HG03045 (cell line): Measurements from ENCODE around the gene LRIG1.

Experiments
- ATAC-seq: cut with Tn5 transposase; IDR thresholded peaks from one replicate; pipeline ENCODE4 v1.9.1; 2021; ENCODE audit warnings: mild to moderate bottlenecking, moderate library complexity; ENCODE audit not compliant: unreplicated experiment

Gene LRIG1

DNA sequence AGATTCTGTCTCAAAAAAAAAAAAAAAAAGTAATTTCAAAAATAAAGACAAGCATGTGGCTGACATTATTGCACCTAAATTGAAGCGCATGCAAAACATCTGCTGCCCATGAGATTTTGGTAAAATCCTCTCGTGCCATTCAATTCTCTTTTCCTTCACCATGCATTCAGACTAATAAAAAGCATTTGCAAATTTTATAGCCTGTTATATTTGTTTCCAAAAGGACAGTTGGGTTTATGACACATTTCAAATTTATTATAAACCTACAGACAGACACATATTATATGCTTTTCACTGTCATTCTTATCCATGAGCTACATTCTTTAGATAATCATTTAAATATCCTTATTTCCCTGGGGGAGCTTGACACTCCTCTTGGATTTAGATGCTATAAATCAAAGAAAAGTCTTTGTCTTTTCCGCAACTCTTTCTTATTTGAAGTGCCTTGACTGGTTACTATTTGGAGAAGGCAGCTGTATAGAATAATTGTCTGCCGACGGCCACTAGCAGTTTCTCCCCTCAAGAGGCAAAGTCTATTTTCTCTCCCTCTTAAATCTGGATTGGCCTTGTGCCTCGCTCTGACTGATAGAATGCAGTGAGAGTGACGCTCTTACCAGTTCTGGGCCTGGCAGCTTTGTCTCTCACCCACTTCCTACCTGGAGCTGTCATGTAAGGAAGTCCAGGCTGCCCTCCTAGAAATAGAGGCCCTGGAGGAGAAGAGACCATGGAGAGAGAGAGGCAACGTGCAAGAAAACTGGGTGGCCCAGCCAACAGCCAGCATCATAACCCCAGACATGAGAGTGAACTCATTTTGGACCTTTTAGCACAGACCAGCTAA, 6.8 kb upstream of the LRIG1 start:
- no peak for ATAC-seq

DNA sequence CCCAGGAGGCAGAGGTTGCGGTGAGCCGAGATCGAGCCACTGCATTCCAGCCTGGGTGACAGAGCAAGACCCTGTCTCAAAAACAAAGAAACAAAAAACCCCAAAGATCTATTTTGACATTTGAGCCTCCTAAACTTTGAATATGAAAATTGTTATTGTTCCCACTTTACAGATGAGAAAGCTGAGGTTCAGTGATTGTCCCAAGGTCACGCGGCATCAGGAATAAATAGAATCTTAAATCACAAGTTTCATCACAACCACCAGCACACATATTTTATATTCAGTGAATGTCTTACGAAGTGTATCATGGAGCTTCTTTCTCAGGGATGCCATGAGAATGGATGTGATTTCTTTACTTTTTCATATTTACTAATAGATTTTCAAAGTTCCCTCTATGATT, 5.3 kb upstream of the LRIG1 start:
- no peak for ATAC-seq

DNA sequence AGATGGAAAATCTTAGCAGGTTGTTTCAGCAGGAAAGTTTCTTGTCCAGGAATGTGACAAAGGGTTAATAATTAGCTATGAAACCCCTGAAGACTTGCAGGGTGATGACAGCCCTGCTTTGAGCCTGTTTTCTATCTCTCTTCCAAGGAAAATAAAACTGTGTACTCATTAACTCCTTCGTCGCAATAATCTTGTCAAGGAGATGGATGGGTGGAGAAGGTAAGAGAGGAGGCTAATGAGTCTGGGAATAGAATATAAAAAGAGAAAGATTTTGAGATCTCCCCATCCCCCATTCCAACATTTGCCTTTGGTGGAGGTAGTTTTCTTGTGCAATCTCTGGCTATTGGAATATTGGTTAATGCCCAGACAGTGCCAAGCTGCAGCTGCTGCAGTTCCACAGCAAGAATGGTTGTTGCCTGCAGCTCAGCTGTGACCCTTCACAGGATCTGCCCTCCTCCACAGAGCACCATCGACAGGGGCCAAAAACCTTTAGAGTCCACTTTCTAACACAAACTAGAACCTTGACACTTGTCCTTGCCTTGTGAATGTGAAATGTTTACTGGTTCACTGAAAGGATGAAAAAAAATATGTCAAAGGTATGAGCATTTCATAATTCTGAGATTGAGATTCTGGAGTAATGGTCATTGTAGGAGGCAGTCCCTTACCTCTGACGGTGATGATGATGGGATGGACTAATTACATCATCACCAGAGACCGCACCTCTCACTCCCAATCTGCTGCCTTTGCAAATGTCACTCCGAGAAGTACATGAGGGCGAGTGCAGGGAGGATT, 4.2 kb upstream of the LRIG1 start:
- no peak for ATAC-seq

- no peak for ATAC-seq
Measured at GRCh38 chr3:66502981-66503380, 2.2 kb upstream of the LRIG1 start.

- no peak for ATAC-seq
Measured at GRCh38 chr3:66502245-66502874, 1.5 kb upstream of the LRIG1 start.

DNA sequence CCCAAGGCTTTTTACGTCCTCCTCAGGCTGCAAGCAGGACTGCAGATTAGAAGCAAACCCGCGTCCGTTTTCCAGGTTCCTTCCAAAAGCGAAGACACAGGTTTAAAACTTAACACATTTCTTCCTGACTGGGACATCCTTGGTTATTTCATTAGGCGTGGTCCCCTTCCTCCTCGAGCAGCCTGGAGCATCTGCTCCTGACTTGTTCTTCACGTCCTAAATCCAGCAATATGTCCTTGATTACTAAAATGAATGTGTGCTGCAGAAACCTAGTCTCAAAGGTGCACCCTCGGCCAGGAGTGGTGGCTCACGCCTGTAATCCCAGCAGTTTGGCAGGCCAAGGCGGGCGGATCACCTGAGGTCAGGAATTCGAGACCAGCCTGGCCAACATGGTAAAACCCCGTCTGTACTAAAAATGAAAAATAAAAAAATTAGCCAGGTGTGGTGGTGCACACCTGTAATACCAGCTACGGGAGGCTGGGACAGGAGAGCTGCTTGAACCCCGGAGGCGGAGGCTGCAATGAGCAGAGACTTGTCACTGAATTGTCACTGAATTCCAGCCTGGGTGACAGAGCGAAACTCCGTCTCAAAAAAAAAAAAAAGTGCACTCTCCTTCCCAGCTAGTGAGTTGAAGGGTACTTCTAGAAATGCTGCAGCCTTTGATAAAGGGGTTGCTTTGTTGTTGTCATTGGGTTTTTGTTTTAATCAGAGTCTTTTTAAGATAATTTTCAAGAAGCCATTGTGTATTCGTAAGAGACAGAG, 842 bp upstream of the LRIG1 start:
- ATAC-seq: no peak

DNA sequence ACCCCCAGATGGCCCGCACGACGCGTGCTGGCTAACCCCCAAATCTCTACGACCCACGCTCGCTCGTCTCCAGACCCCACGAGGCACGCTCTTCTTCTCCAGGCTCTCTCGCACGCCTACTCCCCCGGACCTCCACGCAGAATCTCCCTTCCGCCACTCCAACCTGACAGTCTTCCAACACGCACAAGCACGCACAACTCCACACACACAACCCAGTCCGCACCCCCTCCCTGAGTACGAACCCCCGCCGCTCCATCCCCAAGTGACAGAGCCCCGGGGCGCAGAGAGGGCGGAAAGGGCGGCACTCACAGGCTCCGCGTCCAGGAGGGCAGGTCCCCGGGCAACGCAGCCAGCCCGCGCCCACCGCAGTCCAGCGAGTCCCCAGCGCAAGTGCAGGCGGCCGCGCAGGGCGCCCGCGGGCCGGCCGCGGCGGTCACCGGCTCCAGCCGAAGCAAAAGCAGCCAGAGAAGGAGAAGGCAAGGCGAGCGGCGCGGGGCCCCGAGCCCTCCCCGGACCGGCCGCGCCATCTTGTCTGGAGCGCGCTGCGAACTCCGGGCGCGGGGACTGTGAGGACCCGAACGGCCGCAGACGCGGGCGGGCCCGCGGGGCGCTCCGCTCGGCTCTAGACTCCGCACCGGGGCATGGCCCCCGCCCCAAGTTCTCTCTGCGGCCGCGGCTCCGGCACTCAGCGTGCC, 794 bp downstream of the LRIG1 start:
- ATAC-seq: peak; percentile 16

- no peak for ATAC-seq
Measured at GRCh38 chr3:66498687-66499621, 1.9 kb downstream of the LRIG1 start.

- ATAC-seq: no peak
Measured at GRCh38 chr3:66497985-66498671, 2.7 kb downstream of the LRIG1 start.

- ATAC-seq: no peak
Measured at GRCh38 chr3:66497288-66497984, 3.4 kb downstream of the LRIG1 start.

DNA sequence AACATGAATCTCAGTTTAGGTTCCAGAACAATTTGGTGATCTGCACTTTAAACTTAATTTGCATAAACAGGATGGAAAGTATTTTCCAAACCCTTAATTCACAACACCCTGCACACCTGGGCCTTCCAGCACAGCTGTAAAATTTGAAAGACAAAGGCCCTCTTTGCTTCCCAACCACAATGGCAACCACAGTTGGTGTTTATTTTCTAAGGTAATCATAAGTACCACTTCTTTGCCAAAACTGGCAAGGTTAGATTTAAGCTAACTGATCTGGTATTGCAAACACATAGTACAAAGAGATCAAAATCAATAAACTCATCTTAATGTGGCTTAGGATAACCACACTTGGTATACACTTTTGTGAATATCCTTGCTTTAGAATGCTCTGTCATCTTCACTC, 4.1 kb downstream of the LRIG1 start:
- no peak for ATAC-seq

- no peak for ATAC-seq
Measured at GRCh38 chr3:66496301-66496700, 4.5 kb downstream of the LRIG1 start.

DNA sequence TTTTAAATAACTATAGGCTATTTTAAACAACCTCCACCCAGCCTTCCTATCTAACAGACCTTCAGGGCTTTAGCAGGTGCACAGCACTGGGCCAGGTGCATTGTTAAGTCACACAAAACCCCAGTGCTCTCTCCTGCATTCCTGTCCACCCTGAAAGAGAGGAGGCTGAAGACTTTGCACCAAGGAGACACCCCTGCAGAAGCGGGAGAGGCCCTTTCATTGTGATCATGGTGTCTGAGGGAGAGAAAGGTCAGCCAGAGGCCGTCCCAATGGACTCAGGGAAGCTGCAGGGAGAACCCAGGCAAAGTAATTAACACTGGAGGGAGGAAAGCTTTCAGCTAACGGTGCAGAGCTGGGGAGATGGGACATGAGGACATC, 5.2 kb downstream of the LRIG1 start:
- ATAC-seq: no peak

DNA sequence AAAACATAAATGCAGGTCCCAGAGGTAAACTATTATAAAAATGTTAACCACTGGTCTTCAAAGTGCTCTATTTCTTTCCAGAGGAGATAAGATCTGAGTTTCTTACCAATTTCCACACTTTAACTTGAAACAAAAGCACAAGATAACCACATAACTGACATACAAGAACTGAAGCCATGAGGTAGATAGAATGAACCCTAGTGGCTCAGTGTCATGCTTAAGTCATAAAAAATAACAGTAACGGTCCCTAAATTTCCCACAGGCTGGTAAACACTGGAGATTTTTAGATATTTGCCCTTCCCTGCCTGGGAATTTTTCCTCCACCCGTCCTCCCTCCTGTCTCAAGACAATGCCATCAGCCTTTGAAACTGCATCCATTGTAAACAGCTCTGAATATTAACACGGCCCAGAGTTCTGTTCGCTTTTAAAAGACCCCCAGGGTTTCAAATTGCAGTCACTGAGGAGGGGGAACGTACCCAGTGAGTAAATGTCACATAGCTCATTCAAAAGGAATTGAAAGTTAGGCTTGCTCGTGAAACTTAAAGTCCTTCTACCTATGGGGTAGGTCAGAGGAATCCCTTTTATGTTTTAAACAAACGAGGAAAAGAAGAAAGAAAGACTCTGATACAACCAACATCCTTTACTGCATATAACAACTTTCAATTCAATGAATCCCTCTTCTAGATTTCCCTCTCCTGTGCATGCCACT, 5.7 kb downstream of the LRIG1 start:
- ATAC-seq: no peak

DNA sequence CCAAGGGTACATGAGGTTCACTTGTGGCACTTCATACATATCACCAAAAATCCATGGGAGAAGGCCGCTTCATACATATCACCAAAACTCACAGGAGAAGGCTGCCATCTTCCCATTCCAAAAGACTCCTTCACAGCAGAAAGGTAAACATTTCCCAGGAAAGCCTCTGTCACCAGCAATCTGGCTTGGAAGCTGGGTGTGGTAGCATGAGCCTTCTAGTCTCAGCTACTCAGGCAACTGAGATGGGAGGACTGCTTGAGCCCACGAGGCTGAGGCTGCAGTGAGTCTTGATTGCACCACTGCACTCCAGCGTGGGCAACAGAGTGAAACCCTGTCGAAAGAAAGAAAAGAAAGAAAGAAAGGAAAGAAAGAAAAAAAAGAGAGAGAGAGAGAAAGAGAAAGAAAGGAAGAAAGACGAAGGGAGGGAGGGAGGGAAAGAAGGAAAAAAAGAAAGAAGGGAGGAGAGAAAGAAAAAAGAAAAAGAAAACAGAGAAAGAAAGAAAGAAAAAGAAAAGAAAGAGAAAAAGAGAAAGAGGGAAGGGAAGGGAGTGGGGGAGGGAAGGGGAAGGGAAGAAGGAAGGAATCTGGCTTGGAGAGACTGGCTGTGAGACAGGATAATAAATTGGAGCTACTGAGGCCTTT, 7.2 kb downstream of the LRIG1 start:
- no peak for ATAC-seq

DNA sequence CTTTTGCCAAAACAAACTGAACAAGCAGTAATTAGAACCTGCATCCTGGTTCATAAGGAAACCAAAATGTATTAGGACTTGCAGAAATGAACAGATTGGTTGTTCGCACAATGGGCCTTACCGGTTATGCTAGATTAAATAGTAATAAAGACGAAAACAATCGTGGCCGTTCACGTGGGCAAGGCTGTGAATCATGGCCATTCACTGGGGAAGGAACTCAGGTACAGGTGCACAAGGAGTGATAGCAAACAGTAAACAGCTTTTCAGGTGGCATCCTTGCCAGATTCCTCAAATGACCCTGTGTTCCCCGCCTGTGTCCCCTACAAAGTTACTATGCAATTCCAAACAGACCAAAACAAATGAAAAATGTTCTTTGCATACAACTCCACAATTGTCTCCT, 8.2 kb downstream of the LRIG1 start:
- ATAC-seq: no peak

DNA sequence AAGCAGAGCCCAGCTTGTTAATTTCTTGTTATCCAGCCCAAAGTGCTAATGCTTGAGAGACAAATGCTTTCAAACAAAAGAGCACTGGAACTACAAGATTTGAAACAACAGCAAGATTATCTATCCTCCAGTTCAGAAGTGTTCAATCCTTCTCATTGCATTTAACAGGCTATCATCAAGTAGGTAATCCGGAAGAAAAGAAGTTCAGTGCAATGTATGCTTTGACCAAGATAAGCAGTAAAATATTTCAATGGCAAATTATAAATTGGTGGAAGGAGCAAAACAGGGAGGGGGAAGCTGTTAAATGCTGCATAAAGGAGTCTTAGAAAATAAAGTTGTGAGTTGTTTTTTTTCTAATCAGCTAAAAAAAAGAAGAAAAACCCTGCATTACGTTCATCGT, 8.8 kb downstream of the LRIG1 start:
- ATAC-seq: no peak
